Hematopoietic multipotent progenitor cell treated with erythropoietin and hydrocortisone succinate and interleukin-3 and kit ligand, for 4 days (in vitro differentiated cells): ENCODE data around the gene PAK1.

ENCODE experiments used
- DNase-seq: peaks from one replicate; pipeline ENCODE4 v3.0.0-alpha.2; 2015

Gene PAK1

DNA sequence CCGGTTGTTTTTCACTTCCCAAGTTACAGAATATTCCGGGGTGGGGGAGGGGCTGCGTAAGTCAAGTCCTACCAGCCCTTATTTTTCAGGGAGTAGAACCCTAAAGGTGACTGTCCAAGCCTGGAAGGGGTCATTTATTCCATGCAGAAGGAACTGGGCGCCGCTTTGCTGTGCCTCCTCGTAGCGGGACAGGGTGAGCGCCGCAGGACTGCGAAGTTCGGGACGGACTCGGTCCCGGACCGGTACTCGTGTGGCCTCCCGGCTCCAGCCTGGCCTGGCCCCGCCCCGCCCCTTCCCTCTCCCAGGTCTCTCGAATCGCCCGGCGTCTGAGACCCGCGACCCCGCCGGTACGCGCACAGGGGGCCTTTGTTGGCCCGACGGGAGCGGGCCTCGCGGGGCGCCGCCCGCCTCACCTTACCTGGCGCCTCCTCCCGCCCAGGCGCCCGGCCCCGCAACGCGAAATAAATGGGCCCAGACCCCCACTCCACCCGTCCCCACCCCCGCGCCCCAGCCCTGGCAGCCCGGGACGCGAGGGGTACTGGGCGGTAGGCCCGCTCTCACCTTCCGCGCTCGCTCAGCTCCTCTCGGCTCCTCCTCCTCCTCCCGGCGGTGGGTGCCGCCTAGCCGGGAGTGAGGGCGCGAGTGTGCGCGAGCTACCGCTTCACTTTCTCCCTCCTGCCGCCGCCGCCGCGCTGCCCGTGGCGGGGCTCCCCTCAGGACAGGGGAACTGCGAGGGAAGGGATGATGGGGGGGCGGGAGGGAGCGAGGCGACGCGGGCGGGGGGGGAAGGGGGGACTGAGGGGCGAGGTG, 698 bp downstream of the PAK1 start:
- DNase-seq = peak; percentile 71

DNA sequence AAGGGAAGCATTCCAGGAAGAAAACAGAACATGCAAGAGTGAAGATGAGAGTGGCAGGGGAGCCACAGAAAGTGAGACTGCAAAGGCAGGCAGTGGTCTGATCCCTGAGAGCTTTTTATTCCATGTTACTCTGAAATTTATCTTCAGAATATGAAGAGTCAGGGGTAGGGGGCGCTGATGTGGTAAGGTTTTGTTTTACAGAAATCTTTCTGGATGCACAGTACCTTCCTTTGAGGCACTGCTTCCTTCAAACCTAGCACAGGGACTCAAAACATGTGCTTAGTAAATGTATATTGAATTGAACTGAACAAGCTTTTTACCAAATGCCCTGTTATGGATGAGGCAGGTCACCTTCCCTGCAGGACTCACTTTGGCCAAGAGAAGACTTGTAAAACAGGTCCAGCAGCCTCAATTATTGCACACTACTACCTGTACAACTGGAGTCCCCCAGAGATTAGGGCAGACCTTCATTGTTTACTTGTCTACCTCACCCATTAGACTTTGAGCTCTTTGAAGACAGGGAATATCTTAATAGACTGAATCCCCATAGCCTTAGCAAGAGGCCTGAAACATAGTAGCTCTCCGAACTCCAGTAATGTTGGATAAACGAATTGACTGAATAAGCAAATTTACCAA, 2.2 kb downstream of the PAK1 start:
- peak; percentile 59 for DNase-seq

DNA sequence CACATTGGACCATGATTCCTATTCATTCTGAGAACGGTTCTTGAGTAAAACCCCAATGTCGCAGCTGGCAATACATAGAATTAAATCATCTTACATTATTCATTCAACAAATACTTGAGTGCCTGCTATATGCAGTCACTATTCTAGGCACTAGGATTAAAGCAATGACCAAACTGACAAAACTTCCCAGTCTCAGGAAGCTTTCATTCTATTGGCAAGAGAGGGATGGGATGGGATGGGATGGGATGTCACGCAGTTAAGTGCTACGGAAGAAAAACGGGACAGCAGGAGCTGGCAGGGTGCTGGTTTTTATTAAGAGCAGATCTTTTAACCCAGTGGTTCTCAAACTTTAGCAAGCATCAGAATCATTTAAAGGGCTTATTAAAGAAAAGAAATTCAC, 2.9 kb downstream of the PAK1 start:
- no peak for DNase-seq

DNA sequence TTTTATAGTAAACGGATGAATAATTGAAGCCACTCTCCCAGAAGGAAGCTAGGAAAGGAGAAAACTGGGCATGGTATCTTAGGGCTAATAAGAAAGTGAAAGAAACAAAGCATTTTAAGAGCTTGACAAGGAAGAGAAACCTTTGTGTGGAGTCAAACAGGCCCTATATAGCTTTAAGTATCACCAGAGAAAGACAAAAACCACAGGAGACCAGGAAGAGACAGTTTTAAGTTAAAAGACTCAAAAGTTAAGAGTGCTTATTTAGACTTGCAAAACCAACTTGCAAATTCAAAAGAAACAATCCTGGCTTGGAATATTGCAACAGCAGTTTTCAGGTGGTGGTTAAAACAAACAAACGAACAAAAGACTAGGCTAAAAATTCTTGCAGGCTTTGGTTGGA, 3.4 kb downstream of the PAK1 start:
- no peak for DNase-seq

DNA sequence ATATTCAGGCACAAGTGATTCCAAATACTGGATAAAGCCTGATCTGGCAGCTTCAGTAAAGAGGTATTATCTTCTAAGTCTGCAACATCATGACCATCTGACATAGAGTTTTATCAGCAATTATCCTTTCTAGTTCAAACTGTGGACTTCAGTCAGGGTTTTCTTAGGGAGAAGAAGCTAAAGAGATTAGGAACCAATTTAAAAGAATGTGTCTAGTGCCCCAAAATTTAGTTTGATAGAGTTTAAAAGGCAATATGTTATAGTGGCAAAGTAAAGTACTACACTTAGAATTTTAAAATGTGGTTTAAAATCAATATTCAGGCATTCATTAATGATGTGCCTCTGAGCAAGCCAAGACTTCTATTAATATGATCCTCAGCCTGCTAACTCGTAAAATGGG, 5.4 kb downstream of the PAK1 start:
- DNase-seq = no peak

DNA sequence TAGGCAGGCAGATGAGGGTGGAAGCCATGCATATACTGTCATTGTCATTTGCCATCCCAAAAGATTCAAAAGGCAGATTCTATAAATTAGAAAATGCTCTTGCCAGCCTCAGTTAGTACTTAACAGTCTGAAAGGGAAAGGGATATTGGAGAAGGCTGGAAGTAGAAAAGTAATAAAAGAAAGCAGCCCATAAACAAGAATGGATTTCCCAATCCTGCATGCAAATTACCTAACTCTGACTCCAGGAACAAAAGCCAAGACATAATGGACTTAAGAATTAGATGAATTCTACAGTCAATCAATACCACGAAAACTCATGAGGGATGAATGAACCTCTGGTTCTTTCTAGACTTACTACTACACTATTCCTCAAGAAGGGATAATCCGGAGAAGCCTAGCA, 5.9 kb downstream of the PAK1 start:
- no peak for DNase-seq

DNA sequence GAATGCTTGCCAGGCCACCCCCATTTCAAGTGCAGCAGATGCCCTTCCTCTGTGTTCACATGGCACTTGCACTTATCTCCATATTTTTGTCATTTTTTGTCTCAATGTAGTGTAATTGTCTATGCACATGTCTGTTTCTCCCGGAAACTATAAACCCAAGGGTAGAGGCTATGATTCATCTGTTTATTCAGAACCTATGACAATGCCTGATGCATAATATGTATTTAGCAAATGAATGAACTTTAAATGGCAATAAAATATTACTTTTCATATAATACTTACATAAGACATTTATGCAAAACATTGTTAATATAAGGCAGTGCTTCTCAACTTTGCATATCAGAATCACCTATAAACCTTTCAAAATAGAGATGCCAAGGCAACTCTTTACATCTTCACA, 6.7 kb downstream of the PAK1 start:
- no peak for DNase-seq

DNA sequence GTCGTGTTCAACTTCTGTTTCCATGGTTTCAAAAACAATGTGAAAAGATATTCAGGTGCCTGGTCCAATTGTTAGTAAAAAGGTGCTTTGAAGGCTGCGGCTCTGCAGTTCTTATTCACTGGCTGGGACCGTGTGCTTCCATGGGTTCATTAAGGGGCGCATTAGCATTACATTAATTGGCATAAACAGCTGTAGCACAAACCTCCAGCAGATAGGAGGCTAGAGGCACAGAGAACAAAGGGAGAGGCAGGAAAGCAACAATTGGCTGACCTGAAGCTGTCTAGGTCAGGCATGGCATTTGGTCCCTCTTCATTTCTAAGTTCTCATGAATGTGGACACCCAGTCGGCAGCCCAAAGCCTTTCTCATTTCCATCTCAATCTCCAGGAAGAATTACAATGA, 16.6 kb downstream of the PAK1 start:
- no peak for DNase-seq

DNA sequence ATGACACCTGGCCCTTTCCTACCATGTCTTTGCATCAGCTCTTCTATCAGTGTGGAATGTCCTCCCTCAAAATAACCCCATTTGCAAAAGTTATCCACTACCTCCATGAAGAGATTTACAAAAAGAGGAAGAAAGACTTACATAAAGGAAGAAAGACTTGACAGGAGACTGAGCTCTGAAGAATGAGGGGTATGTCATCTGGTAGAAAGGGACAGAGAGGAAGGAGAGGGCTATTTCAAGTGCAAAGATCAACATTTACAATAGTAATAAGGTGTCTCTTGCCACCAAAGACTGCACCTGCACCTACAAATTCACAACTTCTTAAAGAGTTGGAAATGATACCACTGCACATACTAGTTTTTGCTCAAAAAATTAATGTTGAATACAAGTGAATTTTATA, 18.2 kb downstream of the PAK1 start:
- DNase-seq = no peak

DNA sequence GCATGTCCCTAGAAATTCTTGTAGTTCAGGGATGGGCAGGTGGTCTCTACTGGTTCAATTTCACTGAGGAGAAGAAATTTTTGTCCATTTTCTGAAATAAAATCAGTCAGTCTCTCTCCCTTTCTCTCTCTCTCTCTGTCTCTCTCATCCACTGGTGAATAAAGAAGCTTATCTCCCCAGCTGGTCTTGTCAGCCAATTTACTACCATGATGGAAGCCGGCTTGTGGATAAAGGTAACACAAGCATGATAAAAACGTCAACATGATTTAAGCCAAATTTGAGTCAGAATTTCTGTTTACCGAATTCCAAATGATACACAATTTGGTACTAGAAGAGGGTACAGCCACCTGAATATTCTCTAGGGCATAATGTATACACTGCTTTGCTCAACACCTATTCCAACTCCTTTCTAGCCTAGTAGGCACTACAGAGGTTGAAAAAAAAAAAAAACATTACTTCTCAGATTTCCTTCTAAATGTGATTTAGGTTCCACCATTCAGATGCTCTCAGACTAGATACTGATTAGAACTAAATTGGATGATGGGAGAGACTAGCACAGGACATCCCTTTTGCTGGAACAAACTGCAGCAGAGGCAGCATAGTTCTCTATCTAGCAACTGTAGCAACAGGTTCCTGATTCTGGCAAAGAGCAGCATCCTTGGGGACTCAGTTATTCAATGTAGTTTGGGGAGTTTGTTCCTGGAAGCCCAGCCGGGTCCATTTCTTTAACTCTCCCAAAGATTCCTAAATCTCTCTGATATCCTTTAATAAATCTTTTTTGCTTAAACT, 18.8 kb downstream of the PAK1 start:
- no peak for DNase-seq

DNA sequence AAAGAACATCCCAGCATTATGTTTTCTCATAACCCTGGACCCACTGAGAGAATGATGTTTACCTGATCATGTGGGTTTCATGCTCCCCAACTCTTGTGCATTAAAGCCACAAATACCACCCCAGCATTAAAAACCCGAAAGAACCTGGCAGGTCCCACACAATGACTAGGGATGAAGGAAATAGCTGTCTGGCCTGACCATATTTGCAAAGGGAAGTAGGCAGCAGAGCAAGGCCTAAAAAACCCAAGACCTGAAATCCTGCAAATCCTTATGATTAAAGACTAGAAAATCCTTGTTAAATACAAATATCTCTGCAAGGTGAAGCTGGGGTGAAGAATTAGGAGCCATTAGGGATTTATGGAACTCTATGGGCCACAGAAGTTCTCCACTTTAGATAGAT, 23.7 kb downstream of the PAK1 start:
- DNase-seq = no peak

DNA sequence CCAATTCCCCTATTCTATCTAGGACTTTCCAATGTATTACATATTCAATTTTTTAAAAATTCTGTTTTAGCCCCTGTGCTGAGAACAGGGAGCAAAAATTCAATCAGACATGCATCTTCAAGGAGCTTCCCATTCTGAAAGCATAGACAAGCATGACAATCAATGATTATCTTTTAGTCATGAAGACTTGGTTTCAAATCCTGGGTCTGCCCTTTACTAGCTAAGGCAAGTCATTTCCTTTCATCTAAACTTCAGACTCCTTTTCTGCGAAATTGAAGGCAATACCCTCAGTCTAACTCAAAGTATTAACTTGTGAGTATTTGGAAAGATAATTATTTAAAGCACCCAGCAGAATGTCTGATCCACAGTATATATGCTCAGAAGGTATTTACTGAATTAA, 24.1 kb downstream of the PAK1 start:
- no peak for DNase-seq

DNA sequence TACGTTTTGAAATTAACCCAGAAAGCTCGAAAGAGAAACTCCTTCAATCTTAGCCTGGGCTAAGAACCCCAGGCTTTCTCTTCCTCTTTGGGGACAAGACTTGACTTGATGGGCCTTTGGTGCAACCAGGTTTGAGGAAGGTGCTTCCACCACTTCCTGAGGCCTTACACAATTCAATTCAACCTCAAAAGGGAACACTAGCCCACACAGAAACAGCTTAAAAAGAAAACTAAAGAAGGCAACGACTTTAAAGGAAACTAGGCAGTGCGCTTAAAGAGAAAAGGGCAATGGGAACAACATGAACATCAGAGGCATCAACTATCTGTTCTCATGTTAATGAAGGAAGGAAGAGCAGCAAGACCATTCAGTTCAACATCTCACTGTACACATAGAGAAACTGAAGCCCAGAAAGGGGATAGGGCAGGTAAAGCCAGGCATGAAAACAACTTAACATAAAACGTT, 24.8 kb downstream of the PAK1 start:
- DNase-seq = peak; percentile 66

DNA sequence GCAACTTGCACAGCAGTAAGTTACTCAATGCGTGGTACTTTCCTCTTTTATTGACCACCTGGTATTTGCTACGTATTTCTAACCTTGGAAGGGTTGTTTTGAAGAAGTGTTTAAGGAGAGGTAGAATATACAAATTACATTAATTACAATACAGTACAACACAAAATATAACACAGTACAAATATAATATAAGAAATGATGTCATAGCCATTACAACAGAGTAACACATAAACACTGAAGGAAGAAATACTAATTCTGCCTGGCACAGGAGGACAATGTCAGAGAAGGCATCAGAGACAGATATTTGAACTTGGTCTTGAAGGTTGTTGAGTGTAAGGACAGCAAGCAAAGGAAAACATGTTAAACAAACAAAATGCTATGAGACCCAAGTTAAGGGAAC, 25.6 kb downstream of the PAK1 start:
- no peak for DNase-seq

DNA sequence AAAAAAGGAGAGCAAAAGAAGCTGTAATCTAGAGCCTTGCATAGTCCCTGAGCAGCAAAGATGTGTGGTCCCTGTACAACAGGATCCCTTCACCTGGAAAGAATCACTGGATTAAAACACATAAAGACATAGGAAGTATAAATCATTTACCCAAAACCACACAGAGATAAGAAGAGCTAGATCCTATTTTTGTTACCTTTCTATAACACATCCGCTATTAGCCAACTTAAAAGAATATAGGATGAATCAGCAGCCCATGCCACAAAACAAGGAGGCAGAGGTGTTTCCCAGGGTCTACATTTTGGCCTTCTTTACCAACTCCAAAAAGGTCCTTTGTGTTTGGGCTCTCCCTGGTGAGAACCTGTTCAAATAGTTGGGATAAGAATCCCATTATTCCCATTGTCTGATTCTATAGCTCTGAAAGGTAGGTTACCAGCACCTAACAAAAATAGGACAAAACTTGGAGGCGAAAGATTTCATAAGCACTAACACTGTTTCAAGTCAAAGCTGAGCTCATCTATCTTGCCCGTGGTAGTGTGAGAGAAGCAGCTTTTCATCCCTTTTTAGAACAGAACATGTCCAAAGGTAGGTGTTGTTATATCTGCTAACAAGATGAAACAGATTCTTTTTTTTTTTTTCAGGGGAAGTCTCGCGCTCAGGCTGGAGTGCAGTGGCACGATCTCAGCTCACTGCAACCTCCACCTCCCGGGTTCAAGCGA, 26.8 kb downstream of the PAK1 start:
- DNase-seq = no peak

DNA sequence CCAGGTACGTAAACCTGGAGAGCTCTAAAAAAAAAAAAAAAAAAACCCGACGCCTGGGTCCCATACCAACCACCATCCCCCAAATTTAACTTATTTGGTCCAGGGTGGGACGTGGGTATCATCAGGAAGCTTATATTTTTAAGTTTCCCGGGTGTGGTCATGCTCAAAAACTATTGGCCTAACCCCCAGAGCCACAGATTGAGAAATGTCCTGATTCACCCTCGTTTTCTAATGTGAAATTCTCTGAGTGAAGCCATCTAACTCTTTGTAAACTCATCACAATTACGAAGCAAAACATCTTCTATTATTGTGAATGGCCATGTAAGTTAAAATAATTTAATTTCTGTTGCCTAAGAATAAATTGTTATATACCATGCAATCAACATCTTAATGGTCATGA, 29.6 kb downstream of the PAK1 start:
- DNase-seq = no peak

DNA sequence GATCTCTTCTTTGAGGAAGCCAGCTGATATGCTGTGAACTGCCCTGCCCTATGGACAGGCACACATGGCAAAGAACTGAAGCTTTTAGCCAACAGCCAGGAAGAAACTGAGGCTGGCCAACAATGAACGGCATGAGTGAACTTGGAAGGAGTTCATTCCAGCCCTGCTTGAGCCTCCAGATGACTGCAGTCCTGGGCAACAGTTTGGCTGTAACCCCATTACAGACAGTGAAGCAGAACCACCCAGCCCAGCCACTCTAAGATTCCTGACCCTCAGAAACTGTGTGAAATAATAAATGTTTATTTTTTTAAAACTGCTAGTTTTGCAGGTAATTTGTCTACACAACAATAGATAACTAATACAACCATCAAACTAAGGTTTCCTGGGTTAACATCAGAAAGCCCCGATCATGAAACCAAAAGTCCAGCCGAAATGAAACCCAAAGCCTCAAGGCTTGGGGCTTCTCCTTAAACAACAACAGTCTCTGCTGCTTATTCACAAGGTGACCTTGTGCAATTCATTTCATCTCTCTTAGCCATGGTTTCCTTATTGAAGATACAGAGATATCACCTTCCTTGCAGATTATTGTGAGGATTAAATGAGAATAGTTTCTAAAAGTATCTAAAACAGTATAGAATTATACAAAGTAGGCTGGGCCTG, 31.4 kb downstream of the PAK1 start:
- no peak for DNase-seq

DNA sequence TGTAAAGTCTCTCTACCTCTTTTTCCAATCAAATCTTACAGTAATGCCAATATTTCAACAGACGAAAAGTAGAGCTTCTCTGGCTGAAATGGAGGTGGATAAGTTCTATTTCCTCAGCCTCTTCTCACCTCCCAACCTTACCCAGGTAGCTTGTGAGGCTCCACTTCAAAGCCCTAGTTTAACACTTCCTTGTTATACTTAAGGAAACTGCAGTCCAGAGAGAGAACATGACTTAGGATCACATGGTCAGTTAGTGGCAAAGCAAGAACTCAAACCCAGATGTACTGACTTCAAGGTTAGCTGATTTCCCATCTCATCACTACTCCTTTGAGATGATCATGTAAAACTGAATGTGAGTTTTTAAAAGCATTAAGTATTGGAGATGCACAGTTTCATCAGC, 32.5 kb downstream of the PAK1 start:
- no peak for DNase-seq

DNA sequence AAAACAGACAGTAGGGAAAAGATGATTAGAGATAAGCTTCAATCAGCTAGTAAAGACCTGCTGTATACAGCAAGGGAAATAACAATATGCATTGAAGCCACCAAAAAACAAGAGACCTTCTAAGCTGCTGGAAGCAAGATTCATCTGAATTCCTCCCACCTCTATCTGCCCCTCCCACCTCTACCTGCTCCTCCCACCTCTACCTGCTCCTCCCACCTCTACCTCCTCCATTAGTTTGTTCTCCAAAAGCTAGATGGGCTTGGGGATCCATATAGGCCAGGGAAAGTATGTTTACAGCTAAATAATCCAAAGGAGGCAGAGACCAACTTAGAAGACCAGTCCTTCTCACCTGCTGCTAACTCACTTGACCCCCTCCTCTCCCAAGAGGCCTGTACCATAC, 33.2 kb downstream of the PAK1 start:
- no peak for DNase-seq

DNA sequence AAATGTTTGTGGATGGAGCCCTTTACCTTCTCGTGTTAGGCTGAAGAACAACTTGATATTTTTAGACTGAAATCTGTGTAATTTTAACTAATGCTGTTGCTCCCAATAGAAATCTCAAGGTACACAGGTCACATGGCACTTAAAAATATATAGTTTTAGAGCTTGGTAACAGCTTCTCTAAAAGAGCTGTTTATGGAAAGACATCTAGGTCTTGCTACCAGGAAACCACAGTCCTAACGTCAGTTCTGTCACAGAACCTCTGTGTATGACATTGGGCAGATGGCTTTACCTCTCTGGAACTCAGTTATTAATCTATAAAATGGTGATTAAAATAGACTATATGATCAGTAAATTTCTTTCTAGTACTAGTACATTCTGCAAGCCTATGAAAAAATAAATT, 35.4 kb downstream of the PAK1 start:
- no peak for DNase-seq

DNA sequence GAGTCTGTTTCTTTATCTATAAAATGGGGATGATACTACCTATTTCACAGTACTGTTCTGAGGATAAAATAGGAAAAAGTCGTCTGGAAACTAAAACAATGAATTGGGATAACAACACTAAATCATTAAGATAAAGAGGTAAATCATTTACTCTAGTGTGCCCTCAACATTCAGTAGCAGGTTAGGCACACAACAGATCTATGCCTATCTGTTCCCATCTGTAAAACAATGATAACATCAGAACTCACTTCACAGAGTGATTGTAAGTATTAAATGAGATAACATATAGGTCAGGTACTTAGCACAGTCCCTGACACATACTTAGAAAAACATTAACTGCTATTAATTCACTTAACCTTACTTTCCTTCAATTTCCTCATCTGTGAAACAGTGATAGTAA, 36.9 kb downstream of the PAK1 start:
- no peak for DNase-seq

DNA sequence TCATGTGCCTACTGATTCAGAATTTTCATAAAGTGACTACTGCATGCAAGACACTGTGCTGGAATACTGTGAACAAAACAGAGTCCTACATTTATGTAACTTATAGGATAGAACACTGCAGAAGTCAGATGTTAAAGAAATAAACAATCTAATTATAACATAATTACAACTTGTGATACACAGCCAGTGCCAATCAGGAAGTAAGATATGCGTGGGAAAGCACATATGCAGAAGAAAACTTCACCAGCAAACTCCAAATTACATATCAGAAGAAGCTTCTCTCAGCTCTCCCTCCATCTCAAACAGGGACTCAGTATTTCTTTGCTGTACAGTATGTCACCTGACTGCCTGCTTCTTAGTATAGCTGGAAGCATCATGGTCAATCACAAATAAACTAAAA, 37.4 kb downstream of the PAK1 start:
- DNase-seq = no peak

DNA sequence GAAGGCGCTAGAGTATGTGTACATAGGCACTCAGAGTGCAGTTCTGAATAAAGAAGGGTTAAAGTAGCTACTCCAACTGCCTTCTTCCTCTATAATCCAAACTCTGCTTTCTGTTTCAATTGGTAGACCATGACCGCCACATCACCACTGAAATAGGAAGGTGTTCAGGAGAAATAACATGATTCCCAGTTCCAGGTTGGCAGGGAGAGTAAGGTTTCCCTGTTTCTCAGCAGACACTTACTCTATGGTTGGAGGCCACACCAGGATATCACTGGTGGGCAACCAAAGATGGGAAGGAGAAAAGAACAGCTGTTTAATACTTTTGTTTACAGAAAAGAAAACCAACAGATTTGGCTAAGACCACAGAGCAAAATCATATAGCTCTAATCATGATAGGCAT, 37.9 kb downstream of the PAK1 start:
- no peak for DNase-seq
